GM18498 (cell line): Measurements from ENCODE around the gene POLR3GL.

Source experiments
- ATAC-seq: cut with Tn5 transposase; IDR thresholded peaks from one replicate; pipeline ENCODE4 v1.9.1; 2021; ENCODE audit warnings: mild to moderate bottlenecking, moderate library complexity; ENCODE audit not compliant: unreplicated experiment

Gene POLR3GL

GRCh38 chr1:145972580-145972979 lies 8.1 kb downstream of the POLR3GL start:
- no peak for ATAC-seq

- ATAC-seq, result no peak
Observed at GRCh38 chr1:145974721-145975120, 10.2 kb downstream of the POLR3GL start.

GRCh38 chr1:145975216-145975615 lies 10.7 kb downstream of the POLR3GL start:
- no peak for ATAC-seq

GRCh38 chr1:145977016-145977415 lies 12.5 kb downstream of the POLR3GL start:
- ATAC-seq, result no peak

- no peak for ATAC-seq
Observed at GRCh38 chr1:145977486-145978470, 13.3 kb downstream of the POLR3GL start.

GRCh38 chr1:145978471-145978853 lies 14.0 kb downstream of the POLR3GL start:
- no peak for ATAC-seq

GRCh38 chr1:145978854-145979745 lies 14.6 kb downstream of the POLR3GL start:
- peak; percentile 87 for ATAC-seq

- peak; percentile 33 for ATAC-seq
Observed at GRCh38 chr1:145979746-145980456, 15.4 kb downstream of the POLR3GL start.

GRCh38 chr1:145980457-145980994 lies 16.0 kb downstream of the POLR3GL start:
- no peak for ATAC-seq

GRCh38 chr1:145982010-145982723 lies 17.7 kb downstream of the POLR3GL start:
- ATAC-seq, result no peak

- no peak for ATAC-seq
Observed at GRCh38 chr1:145983206-145983675, 18.8 kb downstream of the POLR3GL start.

- ATAC-seq, result no peak
Observed at GRCh38 chr1:145983960-145984830, 19.7 kb downstream of the POLR3GL start.

GRCh38 chr1:145985129-145985501 lies 20.6 kb downstream of the POLR3GL start:
- no peak for ATAC-seq

GRCh38 chr1:145985502-145986439 lies 21.3 kb downstream of the POLR3GL start:
- no peak for ATAC-seq

GRCh38 chr1:145986551-145986950 lies 22.1 kb downstream of the POLR3GL start:
- ATAC-seq, result no peak

- no peak for ATAC-seq
Observed at GRCh38 chr1:145987926-145988325, 23.4 kb downstream of the POLR3GL start.

- ATAC-seq, result no peak
Observed at GRCh38 chr1:145988773-145989172, 24.3 kb downstream of the POLR3GL start.
